NCI-H2081 (cell line): ENCODE results near the gene CYP27C1.
"Not testable (repeated sequence)": the region's sequence is repeated elsewhere in the genome, so short reads cannot be mapped to it uniquely, and the experiment has no call there.

ENCODE experiments used
- DNase-seq, 2 experiments: peaks; one replicate each; lab custom pipeline; 2025; lab: John Stamatoyannopoulos, UW

The CYP27C1 gene

GRCh38 chr2:127220102-127220767, at the start of gene CYP27C1:
TSS of gene CYP27C1 (minus strand) at chr2:127220299. CDS start at chr2:127220270, 29 bp downstream.
- no peak for DNase-seq

- no peak for DNase-seq
These were observed 41.8 kb upstream of the CYP27C1 start for GRCh38 chr2:127261804-127262406.

- DNase-seq = no peak
These were observed 39.3 kb upstream of the CYP27C1 start for GRCh38 chr2:127259355-127259754.

- no peak for DNase-seq
These were observed 36.8 kb upstream of the CYP27C1 start for GRCh38 chr2:127256866-127257265.

GRCh38 chr2:127256381-127256780, 36.3 kb upstream of the CYP27C1 start:
- no peak for DNase-seq

GRCh38 chr2:127255721-127256120, 35.6 kb upstream of the CYP27C1 start:
- no peak for DNase-seq

- no peak for DNase-seq
These were observed 35.0 kb upstream of the CYP27C1 start for GRCh38 chr2:127255146-127255545.

- no peak for DNase-seq
These were observed 34.4 kb upstream of the CYP27C1 start for GRCh38 chr2:127254386-127254981.

GRCh38 chr2:127241184-127241583, 21.1 kb upstream of the CYP27C1 start:
- not testable (repeated sequence) for DNase-seq

- no peak for DNase-seq
These were observed 19.3 kb upstream of the CYP27C1 start for GRCh38 chr2:127239395-127239794.

GRCh38 chr2:127237768-127238167, 17.7 kb upstream of the CYP27C1 start:
- DNase-seq = not testable (repeated sequence)

GRCh38 chr2:127235082-127235702, 15.1 kb upstream of the CYP27C1 start:
- DNase-seq = no peak

- DNase-seq = no peak
These were observed 13.6 kb upstream of the CYP27C1 start for GRCh38 chr2:127233710-127234109.

GRCh38 chr2:127231130-127231865, 11.2 kb upstream of the CYP27C1 start:
- no peak for DNase-seq

GRCh38 chr2:127229555-127229954, 9.5 kb upstream of the CYP27C1 start:
- DNase-seq = no peak

- DNase-seq = no peak
These were observed 8.0 kb upstream of the CYP27C1 start for GRCh38 chr2:127228102-127228501.

- DNase-seq = not testable (repeated sequence)
These were observed 7.2 kb upstream of the CYP27C1 start for GRCh38 chr2:127227264-127227660.

GRCh38 chr2:127226520-127227263, 6.6 kb upstream of the CYP27C1 start:
- DNase-seq = peak; percentile 27 to 67

GRCh38 chr2:127226132-127226519, 6.0 kb upstream of the CYP27C1 start:
- DNase-seq = no peak

- DNase-seq = no peak
These were observed 5.3 kb upstream of the CYP27C1 start for GRCh38 chr2:127225186-127225960.

GRCh38 chr2:127224135-127224534, 4.0 kb upstream of the CYP27C1 start:
- not testable (repeated sequence) for DNase-seq
